PC-9 (cell line): ENCODE data around the gene ZBTB8B. TPM values are rescaled to one million over a fixed set of nuclear protein-coding genes. Genes with fewer than 3 reads are reported as not detected.

Experiments used
- BruUV-seq: library from RNA; stranded (reverse); fragments of 400-500 nt; replicated peaks from 2 replicates; lab custom pipeline; 2021; lab: Mats Ljungman, UMichigan
- CTCF ChIA-PET: fragments of 300-600 bp; sonication (Branson Sonifier 250); formaldehyde crosslinking; loops from one replicate; lab custom pipeline; 2022; ENCODE audit warnings: antibody characterized with exemption; lab: Charles Lee
- POLR2A ChIA-PET: fragments of 300-600 bp; sonication (Branson Sonifier 250); formaldehyde crosslinking; loops from one replicate; lab custom pipeline; 2022; ENCODE audit warnings: antibody characterized with exemption; ENCODE audit not compliant: unreplicated experiment; lab: Charles Lee
- DNase-seq, 2 experiments: peaks; one replicate each; pipeline versions ENCODE4 v3.0.0 to v3.0.0-alpha.2; 2015 to 2022; ENCODE audit warnings: mixed read lengths in 1 of 2
- H2AFZ ChIP-seq: fragments of 200-600 bp; sonication (generic); 2 replicates; pipeline ENCODE4 v1.8.1; 2017; ENCODE audit warnings: antibody characterized with exemption
- H3F3A ChIP-seq: fragments of 200-600 bp; sonication (generic); 2 replicates; pipeline ENCODE4 v1.8.1; 2017; ENCODE audit warnings: antibody characterized with exemption, mild to moderate bottlenecking, low read depth; ENCODE audit not compliant: insufficient read depth
- H3K27ac ChIP-seq: fragments of 200-600 bp; sonication (generic); 2 replicates; pipeline ENCODE4 v1.6.1; 2016; ENCODE audit warnings: mixed run types
- H3K27me3 ChIP-seq: fragments of 200-600 bp; sonication (generic); 2 replicates; pipeline ENCODE4 v1.6.1; 2016; ENCODE audit warnings: low read depth, mixed run types; ENCODE audit not compliant: insufficient read depth
- H3K36me3 ChIP-seq: fragments of 200-600 bp; sonication (generic); 2 replicates; pipeline ENCODE4 v1.6.1; 2016; ENCODE audit warnings: low read depth, mixed run types
- H3K4me1 ChIP-seq: fragments of 200-600 bp; sonication (generic); replicated peaks from 2 replicates; pipeline ENCODE4 v1.6.1; 2016; ENCODE audit warnings: mixed run types; ENCODE audit not compliant: insufficient read depth
- H3K4me2 ChIP-seq: fragments of 200-600 bp; sonication (generic); 2 replicates; pipeline ENCODE4 v1.6.1; 2017; ENCODE audit warnings: mixed run types
- H3K4me3 ChIP-seq: fragments of 200-600 bp; sonication (generic); 2 replicates; pipeline ENCODE4 v1.6.1; 2016; ENCODE audit warnings: mixed run types
- H3K79me2 ChIP-seq: fragments of 200-600 bp; sonication (generic); 2 replicates; pipeline ENCODE4 v1.6.1; 2017; ENCODE audit warnings: low read depth, mixed run types
- H3K9me2 ChIP-seq: fragments of 200-600 bp; sonication (generic); 2 replicates; pipeline ENCODE4 v1.8.1; 2017; ENCODE audit warnings: mild to moderate bottlenecking; ENCODE audit not compliant: insufficient read depth
- H3K9me3 ChIP-seq: fragments of 200-600 bp; sonication (generic); 2 replicates; pipeline ENCODE4 v1.8.1; 2016; ENCODE audit warnings: low read depth; ENCODE audit not compliant: insufficient read depth
- H4K20me1 ChIP-seq: fragments of 200-600 bp; sonication (generic); 2 replicates; pipeline ENCODE4 v1.8.1; 2017; ENCODE audit not compliant: insufficient read depth
- EZH2 ChIP-seq: fragments of 200-600 bp; sonication (generic); IDR thresholded peaks from 2 replicates; pipeline ENCODE4 v1.8.0; 2017; ENCODE audit warnings: antibody characterized with exemption, low read depth
- intact Hi-C: fragments of 100-400 bp; cut with micrococcal nuclease; formaldehyde crosslinking; loops from one replicate; pipeline ENCODE4 v1.10.0; 2022; ENCODE audit not compliant: unreplicated experiment
- total RNA-seq: library from RNA; stranded (reverse); gene quantifications from 2 replicates; pipeline ENCODE4 v1.2.3, GENCODE V29; 2021
- TF ChIP-seq, protein P1 (sequence below): fragments of 200-600 bp; sonication (generic); conservative IDR thresholded peaks from 2 replicates; pipeline ENCODE4 v1.6.1; 2017; ENCODE audit warnings: mixed run types, antibody characterized with exemption, mild to moderate bottlenecking, moderate library complexity

The ZBTB8B gene
- total RNA-seq, 1 experiment from 2014 or later: 0.09 TPM

GRCh38 chr1:32491386-32491785 is 26.5 kb downstream of the ZBTB8B start:
- TF ChIP-seq EZH2: no peak
- TF ChIP-seq, protein P1, sequence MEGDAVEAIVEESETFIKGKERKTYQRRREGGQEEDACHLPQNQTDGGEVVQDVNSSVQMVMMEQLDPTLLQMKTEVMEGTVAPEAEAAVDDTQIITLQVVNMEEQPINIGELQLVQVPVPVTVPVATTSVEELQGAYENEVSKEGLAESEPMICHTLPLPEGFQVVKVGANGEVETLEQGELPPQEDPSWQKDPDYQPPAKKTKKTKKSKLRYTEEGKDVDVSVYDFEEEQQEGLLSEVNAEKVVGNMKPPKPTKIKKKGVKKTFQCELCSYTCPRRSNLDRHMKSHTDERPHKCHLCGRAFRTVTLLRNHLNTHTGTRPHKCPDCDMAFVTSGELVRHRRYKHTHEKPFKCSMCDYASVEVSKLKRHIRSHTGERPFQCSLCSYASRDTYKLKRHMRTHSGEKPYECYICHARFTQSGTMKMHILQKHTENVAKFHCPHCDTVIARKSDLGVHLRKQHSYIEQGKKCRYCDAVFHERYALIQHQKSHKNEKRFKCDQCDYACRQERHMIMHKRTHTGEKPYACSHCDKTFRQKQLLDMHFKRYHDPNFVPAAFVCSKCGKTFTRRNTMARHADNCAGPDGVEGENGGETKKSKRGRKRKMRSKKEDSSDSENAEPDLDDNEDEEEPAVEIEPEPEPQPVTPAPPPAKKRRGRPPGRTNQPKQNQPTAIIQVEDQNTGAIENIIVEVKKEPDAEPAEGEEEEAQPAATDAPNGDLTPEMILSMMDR: no peak
- POLR2A ChIA-PET: no interaction called here
- intact Hi-C loops: no loop called here
- Histone ChIP-seq H3K9me3 (no peaks in the 10 kb centered on the region), H3K4me3 (no peak overlapping the region), H3K4me2 (no peak overlapping the region), H3K9me2 (no peaks in the 10 kb centered on the region), H2AFZ (no peak overlapping the region), H3K27me3 (0 out of 2 replicates have a peak, but pooled peaks cover 7% of the 10 kb centered on the region), H3F3A (peaks cover 12% of the 10 kb centered on the region), H4K20me1 (no peaks in the 10 kb centered on the region), H3K4me1 (peaks cover 12% of the 10 kb centered on the region), H3K79me2 (no peaks in the 10 kb centered on the region), H3K27ac (no peak overlapping the region), H3K36me3 (no peaks in the 10 kb centered on the region)
- CTCF ChIA-PET: no interaction called here
- BruUV-seq: no TSS peak
- DNase-seq: no peak

- H3K9me2 ChIP-seq: no peaks in the 10 kb centered on the region
- no peak overlapping the region for H3K4me2 ChIP-seq
- ChIA-PET POLR2A (no interaction called here), CTCF (no interaction called here)
- H3F3A ChIP-seq: peaks cover under 1% of the 10 kb centered on the region; the same call in 1 of the 2 replicates
- H3K4me3 ChIP-seq: no peak overlapping the region
- H3K27ac ChIP-seq: no peak overlapping the region
- no peak for TF ChIP-seq EZH2
- TF ChIP-seq, protein P1: no peak
- H3K9me3 ChIP-seq: no peaks in the 10 kb centered on the region
- H3K4me1 ChIP-seq: no peaks in the 10 kb centered on the region
- H4K20me1 ChIP-seq: no peaks in the 10 kb centered on the region
- intact Hi-C loops: no loop called here
- BruUV-seq: no TSS peak
- H3K36me3 ChIP-seq: no peaks in the 10 kb centered on the region
- no peak for DNase-seq
- H3K27me3 ChIP-seq: no peaks in the 10 kb centered on the region
- no peaks in the 10 kb centered on the region for H3K79me2 ChIP-seq
- H2AFZ ChIP-seq: no peak overlapping the region
Measured at GRCh38 chr1:32494196-32494595, 29.3 kb downstream of the ZBTB8B start.

- CTCF ChIA-PET: no interaction called here
- no peak overlapping the region for H3K4me3 ChIP-seq
- no peak for DNase-seq
- H3K4me2 ChIP-seq: no peak overlapping the region
- POLR2A ChIA-PET: interaction anchor here (0.7 kb wide), 1 partner anchor 1576 kb away, joined by 3 read pairs; no protein-coding TSS in a partner anchor
- no peaks in the 10 kb centered on the region for H4K20me1 ChIP-seq
- H3K4me1 ChIP-seq: no peaks in the 10 kb centered on the region
- no peaks in the 10 kb centered on the region for H3K79me2 ChIP-seq
- intact Hi-C loops: no loop called here
- H3K36me3 ChIP-seq: no peaks in the 10 kb centered on the region
- TF ChIP-seq, protein P1: no peak
- no peak for TF ChIP-seq EZH2
- no peaks in the 10 kb centered on the region for H3K9me2 ChIP-seq
- no peak overlapping the region for H2AFZ ChIP-seq
- peaks cover 6% of the 10 kb centered on the region; the same call in 1 of the 2 replicates for H3F3A ChIP-seq
- H3K9me3 ChIP-seq: no peaks in the 10 kb centered on the region
- no peaks in the 10 kb centered on the region for H3K27me3 ChIP-seq
- H3K27ac ChIP-seq: no peak overlapping the region
- BruUV-seq: no TSS peak
Measured at GRCh38 chr1:32494711-32495337, 30.0 kb downstream of the ZBTB8B start.
